HG03135 (cell line): ENCODE data around the gene ELOF1.
"Not testable (repeated sequence)": the region's sequence is repeated elsewhere in the genome, so short reads cannot be mapped to it uniquely, and the experiment has no call there.

Experiments
- ATAC-seq: cut with Tn5 transposase; IDR thresholded peaks from one replicate; pipeline ENCODE4 v1.9.1; 2021; ENCODE audit warnings: mild to moderate bottlenecking, moderate library complexity; ENCODE audit not compliant: unreplicated experiment

The ELOF1 gene

DNA sequence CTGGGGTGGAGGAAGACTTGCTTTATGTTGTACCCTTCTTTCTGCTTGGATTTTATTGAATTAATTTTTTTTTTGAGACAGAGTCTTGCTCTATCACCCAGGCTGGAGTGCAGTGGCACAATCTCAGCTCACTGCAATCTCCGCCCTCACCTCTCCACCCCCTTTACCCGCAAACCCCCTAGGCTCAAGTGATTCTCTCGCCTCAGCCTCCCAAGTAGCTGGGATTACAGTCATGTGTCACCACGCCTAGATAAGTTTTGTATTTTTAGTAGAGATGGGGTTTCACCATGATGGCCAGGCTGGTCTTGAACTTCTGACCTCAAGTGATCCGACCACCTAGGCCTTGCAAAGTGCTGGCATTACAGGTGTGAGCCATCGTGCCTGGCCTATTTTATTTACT, 14.3 kb upstream of the ELOF1 start:
- not testable (repeated sequence) for ATAC-seq

GRCh38 chr19:11570039-11570462, 11.0 kb upstream of the ELOF1 start:
- ATAC-seq = no peak

- ATAC-seq = no peak
Observed at GRCh38 chr19:11566164-11566563, 7.1 kb upstream of the ELOF1 start.

DNA sequence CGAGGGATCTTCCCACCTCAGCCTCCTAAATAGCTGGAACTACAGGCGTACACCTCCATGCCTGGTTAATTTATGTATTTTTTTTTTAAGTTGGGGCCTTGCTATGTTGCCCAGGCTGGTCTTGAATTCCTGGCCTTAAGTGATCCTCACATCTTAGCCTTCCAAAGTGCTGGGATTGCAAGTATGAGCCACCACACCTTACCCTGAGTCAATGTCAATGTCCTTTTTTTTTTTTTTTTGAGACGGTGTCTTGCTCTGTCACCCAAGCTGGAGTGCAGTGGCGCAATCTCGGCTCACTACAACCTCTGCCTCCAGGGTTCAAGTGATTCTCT, 6.6 kb upstream of the ELOF1 start:
- not testable (repeated sequence) for ATAC-seq

- not testable (repeated sequence) for ATAC-seq
Observed at GRCh38 chr19:11564082-11564807, 5.2 kb upstream of the ELOF1 start.

DNA sequence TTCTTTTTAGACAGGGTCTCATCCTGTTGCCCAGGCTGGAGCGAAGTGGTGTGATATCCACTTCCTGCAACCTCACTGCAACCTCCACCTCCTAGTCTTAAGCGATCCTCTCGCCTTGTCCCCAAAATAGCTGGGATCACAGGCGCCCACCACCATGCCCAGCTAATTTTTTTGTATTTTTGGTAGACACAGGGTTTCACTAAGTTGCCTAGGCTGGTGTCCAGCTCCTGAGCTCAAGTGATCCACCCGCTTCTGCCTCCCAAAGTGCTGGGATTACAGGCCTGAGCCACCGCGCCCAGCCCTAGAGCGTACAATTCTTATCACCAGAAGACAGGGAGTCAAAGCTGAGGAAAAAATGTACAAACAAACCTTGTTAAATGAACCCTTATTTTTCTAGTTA, 4.5 kb upstream of the ELOF1 start:
- no peak for ATAC-seq

DNA sequence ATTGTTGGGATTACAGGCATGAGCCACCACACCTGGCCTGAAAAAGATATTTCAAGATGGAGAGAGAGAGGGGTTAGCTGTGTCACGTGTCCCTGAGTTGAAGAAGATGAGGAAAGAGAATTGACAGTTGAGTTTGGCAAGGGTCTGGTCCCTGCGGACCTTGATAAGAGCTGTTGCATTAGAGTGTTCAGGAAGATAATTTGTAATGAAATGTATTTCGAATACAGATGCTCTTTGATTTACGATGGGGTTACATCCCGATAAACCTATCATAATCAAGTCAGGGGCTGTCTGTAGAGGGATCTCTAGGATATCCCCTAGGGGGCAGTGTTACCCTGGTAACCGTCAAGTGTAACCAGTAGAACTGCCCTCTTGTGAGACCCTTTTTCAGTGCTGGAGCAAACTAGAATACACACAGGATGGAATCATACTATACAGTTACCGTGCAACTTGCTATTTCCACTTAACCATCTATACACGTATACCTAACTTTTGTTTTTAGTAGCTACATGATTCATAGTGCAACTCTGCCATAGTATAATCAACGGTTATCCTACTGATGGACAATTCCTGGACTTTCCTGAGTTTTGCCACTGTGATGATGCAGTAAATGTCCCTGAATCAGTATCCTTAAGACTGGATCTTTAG, 1.5 kb upstream of the ELOF1 start:
- no peak for ATAC-seq

DNA sequence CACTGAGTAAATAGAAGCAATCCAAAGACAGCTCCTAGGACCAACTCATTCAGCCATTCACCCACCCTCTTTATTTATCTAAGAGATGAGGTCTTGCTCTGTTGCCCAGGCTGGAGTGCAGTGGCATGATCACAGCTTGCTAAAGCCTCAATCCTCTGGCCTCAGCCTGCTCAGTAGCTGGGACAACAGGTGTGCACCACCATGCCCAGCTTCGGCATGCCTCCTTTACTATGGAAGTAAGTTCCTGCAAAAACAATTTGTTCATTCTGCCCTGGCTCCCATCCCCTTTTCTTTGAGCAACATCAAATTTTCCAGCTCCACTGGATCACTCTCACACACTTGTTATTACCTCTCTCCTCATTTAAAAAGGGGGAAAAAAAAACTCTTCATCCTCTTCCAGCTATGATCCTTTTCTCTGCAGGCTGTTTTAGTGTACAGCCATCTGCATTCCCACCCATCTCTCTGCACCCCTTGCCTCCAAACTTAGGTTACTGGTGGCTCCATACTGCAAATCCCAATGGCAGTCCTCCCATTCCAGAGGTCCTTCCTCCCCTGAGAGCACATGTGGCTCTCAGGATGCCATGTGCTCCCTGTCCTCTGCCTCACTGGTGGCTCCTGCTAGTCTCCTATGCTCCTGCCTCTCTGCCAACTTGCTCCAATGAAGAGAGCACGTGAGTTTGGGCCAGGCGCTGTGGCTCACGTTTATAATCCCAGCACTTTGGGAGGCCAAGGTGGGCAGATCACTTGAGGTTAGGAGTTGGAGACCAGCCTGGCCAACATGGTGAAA, 2.2 kb downstream of the ELOF1 start:
- ATAC-seq = no peak

DNA sequence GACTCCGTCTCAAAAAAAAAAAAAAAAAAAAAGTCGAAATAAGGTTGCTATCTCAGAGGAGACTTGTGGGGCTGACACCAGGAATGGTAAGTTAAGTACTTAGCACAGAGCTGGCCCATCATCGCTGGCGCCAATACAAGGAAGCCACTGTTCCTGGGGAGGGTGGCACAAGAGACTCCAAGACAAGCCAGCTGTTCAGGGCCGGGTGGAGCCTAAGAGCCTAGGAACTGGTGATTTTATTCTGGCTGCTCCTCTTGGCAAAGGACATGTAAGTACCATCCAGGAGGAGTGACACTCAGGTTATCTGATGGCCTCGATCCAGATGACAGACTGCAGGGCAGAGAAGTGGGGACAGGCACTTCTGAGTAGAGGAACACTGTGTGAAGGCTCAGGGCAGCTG, 3.8 kb downstream of the ELOF1 start:
- no peak for ATAC-seq

DNA sequence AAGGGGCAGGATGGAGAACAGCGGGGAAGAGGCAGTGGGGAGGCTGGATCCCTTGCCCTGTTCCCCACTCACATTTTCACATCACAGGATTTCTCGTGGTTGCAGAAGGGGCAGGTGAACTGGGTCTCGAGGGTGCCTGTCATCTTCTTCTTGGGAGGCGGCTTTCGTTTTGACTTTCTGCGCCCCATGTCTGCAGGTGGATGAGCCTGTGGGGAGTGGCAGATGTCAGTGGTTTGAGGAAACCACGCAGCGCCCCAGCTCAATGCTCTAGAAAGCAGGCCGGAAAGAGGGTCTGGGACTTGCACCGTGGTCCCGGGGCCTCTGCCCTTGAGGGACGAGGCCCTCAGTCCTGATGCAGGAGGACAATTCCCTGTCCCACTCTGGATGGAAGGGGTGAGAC, 4.9 kb downstream of the ELOF1 start:
- ATAC-seq = no peak

- ATAC-seq = no peak
Observed at GRCh38 chr19:11552666-11553372, 6.2 kb downstream of the ELOF1 start.

DNA sequence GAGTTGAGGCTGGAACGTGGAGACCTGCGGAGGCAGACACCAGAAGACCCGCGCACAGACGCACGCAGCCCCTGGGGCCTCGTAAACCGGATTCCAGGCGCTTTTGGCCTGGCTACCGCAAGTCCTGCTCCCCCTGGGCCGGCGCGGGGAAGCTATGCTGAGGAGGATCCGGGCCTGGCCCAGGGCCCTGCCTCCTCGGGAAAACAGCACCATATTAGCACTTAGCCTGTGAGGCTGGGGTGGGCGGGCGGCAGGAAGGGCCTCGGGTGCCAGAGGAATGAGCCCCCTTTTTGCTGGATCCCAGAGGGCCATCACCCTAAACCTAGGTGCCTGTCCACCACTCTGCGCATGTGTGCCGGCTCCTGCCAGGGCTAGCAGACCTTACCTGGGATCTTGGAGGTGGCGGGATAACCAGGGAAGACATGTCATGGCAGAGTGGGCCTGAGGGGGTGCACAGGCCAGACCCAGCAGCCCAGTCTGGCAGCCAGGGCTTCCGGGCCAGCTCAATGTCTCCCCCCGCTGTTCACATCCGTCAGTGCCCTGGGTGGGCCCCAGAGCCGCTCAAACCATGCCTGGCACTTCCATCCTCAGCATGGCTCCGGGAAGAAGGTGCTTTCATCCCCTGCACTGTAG, 7.3 kb downstream of the ELOF1 start:
- ATAC-seq = no peak

DNA sequence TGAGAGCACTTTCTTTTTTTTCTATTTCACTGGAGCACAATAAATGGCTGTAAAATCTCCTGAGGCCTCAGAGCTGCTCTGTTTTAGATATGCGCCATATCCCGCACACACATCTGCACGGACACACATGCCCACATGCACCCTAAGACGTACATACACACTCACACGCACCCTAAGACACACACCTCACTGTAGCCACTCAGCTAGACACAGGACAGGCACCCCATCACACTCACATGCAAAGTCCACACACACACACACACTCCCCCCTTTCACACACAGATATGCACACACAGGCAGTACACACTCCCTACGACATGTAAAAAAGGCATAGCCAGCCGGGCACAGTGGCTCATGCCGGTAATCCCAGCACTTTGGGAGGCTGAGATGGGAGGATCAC, 8.8 kb downstream of the ELOF1 start:
- no peak for ATAC-seq

- no peak for ATAC-seq
Observed at GRCh38 chr19:11549386-11549953, 9.6 kb downstream of the ELOF1 start.

DNA sequence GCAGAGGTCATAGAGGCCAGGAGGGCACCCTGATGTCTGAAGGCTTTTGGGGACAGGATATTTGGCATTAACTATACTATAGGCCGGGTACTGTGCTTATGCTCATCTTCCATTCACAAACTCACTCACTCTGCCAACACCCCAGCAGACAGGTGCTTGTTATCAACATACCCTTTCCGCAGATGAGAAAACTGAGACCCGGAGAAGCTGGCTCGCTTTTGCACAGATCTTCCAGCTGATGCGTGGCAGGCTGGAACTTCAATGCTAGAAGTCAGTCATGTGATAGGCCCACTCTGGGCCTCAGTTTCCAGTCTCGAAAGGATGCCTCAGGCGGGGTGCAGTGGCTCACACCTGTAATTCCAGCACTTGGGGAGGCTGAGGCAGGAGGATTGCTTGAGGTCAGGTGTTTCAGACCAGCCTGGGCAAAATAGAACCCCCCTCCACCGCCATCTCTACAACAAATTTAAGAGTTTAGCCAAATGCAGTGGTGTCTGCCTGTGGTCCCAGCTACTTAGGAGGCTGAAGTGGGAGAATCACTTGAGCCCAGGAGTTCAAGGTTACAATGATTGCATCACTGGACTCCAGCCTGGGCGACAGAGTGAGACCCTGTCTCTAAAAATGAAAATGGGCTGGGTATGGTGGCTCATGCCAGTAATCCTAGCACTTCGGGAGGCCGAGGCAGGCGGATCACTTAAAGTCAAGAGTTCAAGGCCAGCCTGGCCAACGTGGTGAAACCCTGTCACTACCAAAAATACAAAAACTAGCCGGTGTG, 10.9 kb downstream of the ELOF1 start:
- ATAC-seq = no peak

GRCh38 chr19:11541238-11541637, 17.8 kb downstream of the ELOF1 start:
- ATAC-seq = no peak

GRCh38 chr19:11540645-11541044, 18.4 kb downstream of the ELOF1 start:
- ATAC-seq = no peak

DNA sequence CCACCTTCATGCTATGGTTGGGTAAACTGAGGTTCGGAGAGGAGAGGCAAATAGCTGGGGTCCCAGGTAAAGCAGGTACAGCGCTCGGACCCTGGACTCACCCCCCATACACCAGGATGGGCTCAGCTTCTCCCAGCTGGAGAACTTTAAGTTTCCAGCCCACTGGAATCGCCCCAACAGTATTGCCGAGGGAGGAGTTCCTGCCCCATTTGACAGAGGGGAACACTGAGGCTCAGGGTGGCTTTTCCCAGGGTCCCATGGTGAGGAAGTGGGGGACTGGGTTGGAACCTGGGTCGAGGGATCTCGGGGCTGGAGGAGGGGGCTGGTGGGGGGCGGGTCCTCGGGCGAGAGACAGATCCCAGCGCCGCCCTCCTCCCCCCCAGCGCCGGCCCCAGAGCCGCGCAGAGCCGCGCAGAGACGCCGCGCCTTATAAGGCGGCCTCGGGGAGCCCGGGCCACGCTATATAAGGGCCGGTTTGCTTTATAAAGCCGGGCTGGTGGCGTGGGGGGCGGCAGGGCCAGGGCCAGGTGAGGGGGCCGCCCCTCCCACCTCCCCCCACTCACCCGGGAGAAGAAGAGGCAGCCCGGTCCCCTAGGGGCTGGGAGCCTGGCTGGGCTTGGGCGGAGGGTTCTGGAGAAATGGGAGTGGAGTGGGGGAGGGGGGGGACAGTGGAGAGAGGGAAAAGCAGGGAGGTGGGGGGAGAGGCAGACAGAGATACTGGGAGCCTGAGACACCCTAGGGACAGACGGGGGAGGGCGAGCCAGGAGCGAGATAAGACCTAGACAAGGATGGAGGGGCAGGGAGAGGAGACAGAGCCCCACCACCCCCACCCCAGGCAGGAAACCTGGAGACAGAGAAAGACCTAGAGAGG, 19.3 kb downstream of the ELOF1 start:
- ATAC-seq = no peak
